H1 (cell line): ENCODE measurements around the gene GPRC5D. TPM values are rescaled to one million over a fixed set of nuclear protein-coding genes. Genes with fewer than 3 reads are reported as not detected.

Experiments
- CBX5 ChIP-seq: fragments of 300-800, 300-1000 bp; sonication (generic); IDR thresholded peaks from 2 replicates; pipeline ENCODE4 v1.7.1; 2016; ENCODE audit warnings: antibody characterized with exemption, low read length, low read depth
- CHD2 ChIP-seq: IDR thresholded peaks from 2 replicates; pipeline ENCODE4 v1.6.1; 2012; ENCODE audit warnings: low read length, improper control_type of control experiment
- EGR1 ChIP-seq: IDR thresholded peaks from 2 replicates; pipeline ENCODE4 v1.6.1; 2011; ENCODE audit warnings: low read depth, low read length, borderline replicate concordance
- GTF2F1 ChIP-seq: IDR thresholded peaks from 2 replicates; pipeline ENCODE4 v1.6.1; 2012; ENCODE audit warnings: low read depth, low read length, improper control_type of control experiment, borderline replicate concordance
- POU5F1 ChIP-seq: IDR thresholded peaks from 2 replicates; pipeline ENCODE4 v1.6.1; 2011; ENCODE audit warnings: low read depth, mild to moderate bottlenecking, low read length, moderate library complexity
- RXRA ChIP-seq: IDR thresholded peaks from 2 replicates; pipeline ENCODE4 v1.6.1; 2011; ENCODE audit warnings: low read depth, mild to moderate bottlenecking, low read length, moderate library complexity; ENCODE audit not compliant: insufficient read depth
- SP2 ChIP-seq: IDR thresholded peaks from 2 replicates; pipeline ENCODE4 v1.6.1; 2012; ENCODE audit warnings: mild to moderate bottlenecking, low read length, inconsistent platforms
- TEAD4 ChIP-seq: IDR thresholded peaks from 2 replicates; pipeline ENCODE4 v1.6.1; 2012; ENCODE audit warnings: low read depth, low read length, inconsistent platforms, mixed read lengths
- polyA plus RNA-seq, 7 experiments: library from polyadenylated mRNA; depleted of rRNA in 3 of 7; stranded (reverse) in 5 of 7; unstranded in 2 of 7; fragments of >200 nt in 5 of 7; fragments of 200-250 nt in 2 of 7; gene quantifications; 1 replicate in 5 of 7; 2 replicates in 1 of 7; 4 replicates in 1 of 7; pipeline versions ENCODE4 v1.2.1 to v1.2.3, GENCODE V29; 2011 to 2013; ENCODE audit warnings: missing spikeins in 2 of 7, mixed read lengths in 2 of 7
- total RNA-seq: library from RNA; stranded (reverse); fragmentation: NEBNext Ultra II Directional; extraction: Animal tissue kit (Norgen Biotek cat#: 25700); gene quantifications from 2 replicates; pipeline ENCODE4 v1.2.1, GENCODE V29; 2021
- TF ChIP-seq, protein P1 (sequence below): IDR thresholded peaks from 2 replicates; pipeline ENCODE4 v1.6.1; 2012; ENCODE audit warnings: inconsistent platforms

Gene GPRC5D
- total and polyA plus RNA-seq, 2 of the 8 experiments (the other 6 are each of a cell fraction or from before 2014, with no cell fraction given): 0.45 TPM; not detected in 1

DNA sequence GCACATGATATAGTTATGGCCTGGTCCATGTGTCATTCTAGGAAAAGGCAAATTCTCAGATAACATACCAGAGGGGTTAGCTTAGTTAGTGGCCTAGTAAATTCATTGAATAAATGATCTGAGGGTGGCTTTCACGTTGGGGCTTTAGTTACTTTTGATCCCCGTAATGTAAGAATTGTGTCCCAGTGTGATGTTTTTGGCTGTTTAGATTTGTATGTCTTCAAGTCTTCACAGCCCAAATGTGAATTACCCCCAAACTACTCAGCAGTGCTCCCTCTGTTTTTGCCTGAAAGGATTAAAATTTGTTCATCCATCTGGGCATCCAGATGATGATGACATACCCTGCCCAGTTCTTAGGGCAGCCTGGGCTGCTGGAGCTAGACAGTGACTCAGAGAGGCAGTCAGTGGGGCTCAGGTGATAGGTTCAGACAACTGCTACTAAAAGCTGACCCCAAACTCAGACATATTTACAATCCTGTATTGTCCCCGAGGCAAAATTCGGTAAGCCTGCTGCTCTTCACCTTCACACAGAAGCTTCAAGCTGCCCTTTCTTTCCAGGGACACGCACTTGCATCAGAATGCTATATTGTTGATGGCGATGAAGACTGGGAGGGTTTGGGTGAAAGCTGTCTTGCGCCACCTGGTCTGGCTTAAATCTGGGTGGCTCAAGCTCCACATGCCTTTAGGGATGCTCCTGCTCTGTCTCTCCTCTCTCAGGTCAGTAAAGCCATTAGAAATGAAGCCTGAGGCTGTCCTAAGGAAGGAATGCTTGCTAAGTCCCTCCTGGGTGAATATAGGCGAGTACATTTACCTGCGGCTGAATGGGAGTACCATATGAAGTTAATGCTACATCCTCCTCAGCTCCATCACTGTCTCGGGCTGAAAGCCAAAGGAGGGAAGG lies 10.3 kb downstream of the GPRC5D start (continued):
- TF ChIP-seq RXRA: no peak
- TF ChIP-seq TEAD4: no peak
- no peak for TF ChIP-seq GTF2F1
- TF ChIP-seq CHD2: no peak
- no peak for TF ChIP-seq CBX5
- TF ChIP-seq POU5F1: no peak
- TF ChIP-seq SP2: no peak
- no peak for TF ChIP-seq EGR1
- TF ChIP-seq, protein P1, sequence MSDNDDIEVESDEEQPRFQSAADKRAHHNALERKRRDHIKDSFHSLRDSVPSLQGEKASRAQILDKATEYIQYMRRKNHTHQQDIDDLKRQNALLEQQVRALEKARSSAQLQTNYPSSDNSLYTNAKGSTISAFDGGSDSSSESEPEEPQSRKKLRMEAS: no peak
